Effector memory CD4-positive, alpha-beta T cell (primary cell): Measurements from ENCODE around the gene PWWP2B.
A peak's percentile ranks its signal among the peaks of the same experiment; 100 is the strongest.

Source experiments
- DNase-seq, 3 donors: peaks; one replicate each; pipeline ENCODE4 v3.0.0-alpha.2; 2020
- H3K27ac ChIP-seq: 2 replicates; pipeline ENCODE4 v1.7.0; 2013; ENCODE audit warnings: mild to moderate bottlenecking, low read length, moderate library complexity; ENCODE audit not compliant: insufficient read depth, poor library complexity, severe bottlenecking
- H3K27me3 ChIP-seq: replicated peaks from 2 replicates; pipeline ENCODE4 v1.7.0; 2013; ENCODE audit warnings: mild to moderate bottlenecking, low read length; ENCODE audit not compliant: insufficient read depth, control insufficient read depth, poor library complexity, severe bottlenecking
- H3K36me3 ChIP-seq: 2 replicates; pipeline ENCODE4 v1.7.0; 2013; ENCODE audit warnings: mild to moderate bottlenecking, low read length, moderate library complexity; ENCODE audit not compliant: control insufficient read depth, insufficient read depth
- H3K4me1 ChIP-seq: 2 replicates; pipeline ENCODE4 v1.7.0; 2013; ENCODE audit warnings: low read length, mild to moderate bottlenecking; ENCODE audit not compliant: control insufficient read depth, insufficient read depth, poor library complexity, severe bottlenecking
- H3K4me3 ChIP-seq: 2 replicates; pipeline ENCODE4 v1.7.0; 2013; ENCODE audit warnings: low read length, low read depth, mild to moderate bottlenecking; ENCODE audit not compliant: insufficient read depth, poor library complexity, severe bottlenecking
- H3K9me3 ChIP-seq: 2 replicates; pipeline ENCODE4 v1.7.0; 2013; ENCODE audit warnings: mild to moderate bottlenecking, low read length, moderate library complexity; ENCODE audit not compliant: control insufficient read depth

PWWP2B gene

GRCh38 chr10:132446195-132446581 lies 49.2 kb downstream of the PWWP2B start:
- H3K36me3 ChIP-seq, result no peaks in the 10 kb centered on the region
- no peaks in the 10 kb centered on the region for H3K27me3 ChIP-seq
- H3K4me1 ChIP-seq, result peaks cover 46% of the 10 kb centered on the region
- no peak for DNase-seq
- peak overlapping the region; percentile 93 for H3K27ac ChIP-seq
- H3K4me3 ChIP-seq, result no peak overlapping the region
- H3K9me3 ChIP-seq, result no peaks in the 10 kb centered on the region

GRCh38 chr10:132446661-132447445 lies 49.9 kb downstream of the PWWP2B start:
- peak; percentile 34 to 60 (median 37) for DNase-seq
- Histone ChIP-seq H3K27ac (peak overlapping the region; percentile 93), H3K36me3 (no peaks in the 10 kb centered on the region), H3K27me3 (no peaks in the 10 kb centered on the region), H3K9me3 (no peaks in the 10 kb centered on the region), H3K4me1 (peaks cover 46% of the 10 kb centered on the region), H3K4me3 (peak overlapping the region; percentile 7)

GRCh38 chr10:132447446-132448247 lies 50.6 kb downstream of the PWWP2B start:
- no peaks in the 10 kb centered on the region for H3K9me3 ChIP-seq
- peak overlapping the region; percentile 93 for H3K27ac ChIP-seq
- H3K4me1 ChIP-seq, result peaks cover 52% of the 10 kb centered on the region
- peak overlapping the region; percentile 7 for H3K4me3 ChIP-seq
- H3K36me3 ChIP-seq, result no peaks in the 10 kb centered on the region
- no peaks in the 10 kb centered on the region for H3K27me3 ChIP-seq
- DNase-seq, result peak; percentile 67 to 83 (median 79)

- H3K4me3 ChIP-seq, result no peak overlapping the region
- peak in 2 of 3 donors; percentile 40 to 52 for DNase-seq
These were observed 51.3 kb downstream of the PWWP2B start for GRCh38 chr10:132448248-132448731.

GRCh38 chr10:132449051-132449810 lies 52.2 kb downstream of the PWWP2B start:
- DNase-seq, result no peak
- no peak overlapping the region for H3K27ac ChIP-seq

More at GRCh38 chr10:132448248-132448731, 51.3 kb downstream of the PWWP2B start:
- peak overlapping the region; percentile 93 for H3K27ac ChIP-seq
- H3K27me3 ChIP-seq, result no peaks in the 10 kb centered on the region
- H3K36me3 ChIP-seq, result no peaks in the 10 kb centered on the region
- H3K9me3 ChIP-seq, result no peaks in the 10 kb centered on the region
- H3K4me1 ChIP-seq, result peaks cover 59% of the 10 kb centered on the region

GRCh38 chr10:132449811-132450181 lies 52.8 kb downstream of the PWWP2B start:
- Histone ChIP-seq H3K4me3 (no peak overlapping the region), H3K36me3 (no peaks in the 10 kb centered on the region), H3K4me1 (peaks cover 48% of the 10 kb centered on the region), H3K27me3 (no peaks in the 10 kb centered on the region), H3K9me3 (no peaks in the 10 kb centered on the region), H3K27ac (no peak overlapping the region)
- no peak for DNase-seq

More at GRCh38 chr10:132449051-132449810, 52.2 kb downstream of the PWWP2B start:
- no peaks in the 10 kb centered on the region for H3K36me3 ChIP-seq
- H3K27me3 ChIP-seq, result no peaks in the 10 kb centered on the region
- H3K4me3 ChIP-seq, result no peak overlapping the region
- no peaks in the 10 kb centered on the region for H3K9me3 ChIP-seq
- peaks cover 52% of the 10 kb centered on the region for H3K4me1 ChIP-seq

- no peak for DNase-seq
- no peaks in the 10 kb centered on the region for H3K27me3 ChIP-seq
- no peaks in the 10 kb centered on the region for H3K36me3 ChIP-seq
- peak overlapping the region; percentile 27 for H3K27ac ChIP-seq
- H3K4me1 ChIP-seq, result peaks cover 42% of the 10 kb centered on the region
- H3K9me3 ChIP-seq, result no peaks in the 10 kb centered on the region
- no peak overlapping the region for H3K4me3 ChIP-seq
These were observed 53.4 kb downstream of the PWWP2B start for GRCh38 chr10:132450466-132450824.

- Histone ChIP-seq H3K9me3 (no peaks in the 10 kb centered on the region), H3K4me3 (no peak overlapping the region), H3K36me3 (no peaks in the 10 kb centered on the region), H3K27me3 (no peaks in the 10 kb centered on the region), H3K27ac (peak overlapping the region; percentile 27), H3K4me1 (peaks cover 37% of the 10 kb centered on the region)
- no peak for DNase-seq
These were observed 54.0 kb downstream of the PWWP2B start for GRCh38 chr10:132450825-132451505.

- Histone ChIP-seq H3K9me3 (no peaks in the 10 kb centered on the region), H3K27ac (peak overlapping the region; percentile 74), H3K4me1 (peaks cover 30% of the 10 kb centered on the region), H3K27me3 (no peaks in the 10 kb centered on the region), H3K4me3 (no peak overlapping the region), H3K36me3 (no peaks in the 10 kb centered on the region)
- no peak for DNase-seq
These were observed 54.7 kb downstream of the PWWP2B start for GRCh38 chr10:132451506-132452215.
